Measurements from ENCODE around the gene RGPD6.
"Not testable (repeated sequence)": the region's sequence is repeated elsewhere in the genome, so short reads cannot be mapped to it uniquely, and the experiment has no call there.

- not testable (repeated sequence) for TF ChIP-seq CTCF (IDR thresholded peaks at IDR 0.05; ENCODE audit: low read depth, low read length); EZH2phosphoT487 (IDR thresholded peaks at IDR 0.05; ENCODE audit: low read depth)
These were observed 12.8 kb upstream of the RGPD6 start for GRCh38 chr2:110589677-110590330.
